Astrocyte (in vitro differentiated cells and primary cell): Measurements from ENCODE around the gene FBXW8. TPM values are rescaled to one million over a fixed set of nuclear protein-coding genes. Genes with fewer than 3 reads are reported as not detected.

ENCODE experiments used
- DNase-seq: peaks from one replicate; pipeline ENCODE4 v3.0.0-alpha.2; 2010; ENCODE audit warnings: low read depth
- FAIRE-seq: peaks from 2 replicates; lab custom pipeline; 2011; peaks lifted over from hg19 to GRCh38; lab: Jason Lieb, UNC
- H2AFZ ChIP-seq: 2 replicates; pipeline ENCODE4 v1.6.0; 2012; ENCODE audit warnings: low read depth, low read length, inconsistent platforms
- H3K27ac ChIP-seq: 2 replicates; pipeline ENCODE4 v1.5.1; 2011; ENCODE audit warnings: low read depth, low read length, inconsistent platforms
- H3K27me3 ChIP-seq: 2 replicates; pipeline ENCODE4 v1.6.0; 2011; ENCODE audit warnings: low read length, inconsistent platforms; ENCODE audit not compliant: insufficient read depth
- H3K36me3 ChIP-seq: 2 replicates; pipeline ENCODE4 v1.5.1; 2011; ENCODE audit warnings: low read length, inconsistent platforms; ENCODE audit not compliant: insufficient read depth
- H3K4me1 ChIP-seq: 2 replicates; pipeline ENCODE4 v1.5.1; 2011; ENCODE audit warnings: low read length, inconsistent platforms; ENCODE audit not compliant: insufficient read depth
- H3K4me2 ChIP-seq: 2 replicates; pipeline ENCODE4 v1.6.0; 2012; ENCODE audit warnings: low read length, inconsistent platforms
- H3K4me3 ChIP-seq: 2 replicates; pipeline ENCODE4 v1.5.1; 2011; ENCODE audit warnings: low read depth, mild to moderate bottlenecking, low read length, inconsistent platforms; ENCODE audit not compliant: insufficient read depth
- H3K79me2 ChIP-seq: 2 replicates; pipeline ENCODE4 v1.6.0; 2012; ENCODE audit warnings: mild to moderate bottlenecking, low read length, inconsistent platforms; ENCODE audit not compliant: insufficient read depth
- H3K9ac ChIP-seq: 2 replicates; pipeline ENCODE4 v1.6.0; 2012; ENCODE audit warnings: mild to moderate bottlenecking, low read length, inconsistent platforms
- H3K9me3 ChIP-seq: 2 replicates; pipeline ENCODE4 v1.5.1; 2012; ENCODE audit warnings: low read depth, mild to moderate bottlenecking, low read length, inconsistent platforms; ENCODE audit not compliant: insufficient read depth
- H4K20me1 ChIP-seq: 2 replicates; pipeline ENCODE4 v1.6.0; 2012; ENCODE audit warnings: low read length, inconsistent platforms; ENCODE audit not compliant: insufficient read depth
- H3K27ac Mint-ChIP-seq: one replicate; pipeline ENCODE4 v1.8.0; 2021; ENCODE audit warnings: mild to moderate bottlenecking, mixed read lengths; ENCODE audit not compliant: unreplicated experiment
- H3K27me3 Mint-ChIP-seq: one replicate; pipeline ENCODE4 v1.8.0; 2021; ENCODE audit warnings: low read depth, mixed read lengths; ENCODE audit not compliant: unreplicated experiment
- H3K36me3 Mint-ChIP-seq: one replicate; pipeline ENCODE4 v1.8.0; 2021; ENCODE audit warnings: low read depth, mixed read lengths; ENCODE audit not compliant: unreplicated experiment
- H3K4me1 Mint-ChIP-seq: one replicate; pipeline ENCODE4 v1.8.0; 2021; ENCODE audit warnings: low read depth, mixed read lengths; ENCODE audit not compliant: unreplicated experiment
- H3K4me3 Mint-ChIP-seq: one replicate; pipeline ENCODE4 v1.8.0; 2021; ENCODE audit warnings: mild to moderate bottlenecking, moderate library complexity, mixed read lengths; ENCODE audit not compliant: unreplicated experiment
- H3K9me3 Mint-ChIP-seq: one replicate; pipeline ENCODE4 v1.8.0; 2021; ENCODE audit warnings: mild to moderate bottlenecking, mixed read lengths; ENCODE audit not compliant: unreplicated experiment
- CTCF ChIP-seq: IDR thresholded peaks from 2 replicates; pipeline ENCODE4 v1.5.1; 2011; ENCODE audit warnings: low read depth, mild to moderate bottlenecking, inconsistent platforms, low read length, moderate library complexity; ENCODE audit not compliant: insufficient read depth
- EZH2 ChIP-seq: IDR thresholded peaks from 2 replicates; pipeline ENCODE4 v1.6.1; 2012; ENCODE audit warnings: mild to moderate bottlenecking, low read length, inconsistent platforms; ENCODE audit not compliant: insufficient read depth
- total RNA-seq: library from RNA; stranded (reverse); gene quantifications from 2 replicates; pipeline ENCODE4 v1.2.1, GENCODE V29; 2021

FBXW8 gene
- total RNA-seq, 1 donor from 2014 or later: 26.4 TPM

GRCh38 chr12:117072736-117073490, 162.2 kb downstream of the FBXW8 start:
- H3K9ac ChIP-seq: no peak overlapping the region
- no peak overlapping the region for H2AFZ ChIP-seq
- H3K27ac ChIP-seq: no peak overlapping the region
- H3K4me1 ChIP-seq: no peaks in the 10 kb centered on the region
- H3K27me3 ChIP-seq: peaks cover 2% of the 10 kb centered on the region
- no peaks in the 10 kb centered on the region for H3K27me3 Mint-ChIP-seq
- no peaks in the 10 kb centered on the region for H4K20me1 ChIP-seq
- H3K4me2 ChIP-seq: no peak overlapping the region
- DNase-seq (no peak), FAIRE-seq (no peak)
- no peaks in the 10 kb centered on the region for H3K36me3 ChIP-seq
- H3K4me3 Mint-ChIP-seq: no peak overlapping the region
- H3K79me2 ChIP-seq: no peaks in the 10 kb centered on the region
- no peak overlapping the region for H3K4me3 ChIP-seq
- H3K9me3 ChIP-seq: no peaks in the 10 kb centered on the region
- peaks cover 4% of the 10 kb centered on the region for H3K4me1 Mint-ChIP-seq
- no peaks in the 10 kb centered on the region for H3K9me3 Mint-ChIP-seq
- H3K36me3 Mint-ChIP-seq: no peaks in the 10 kb centered on the region
- no peak overlapping the region for H3K27ac Mint-ChIP-seq
- no peak for TF ChIP-seq CTCF
- no peak for TF ChIP-seq EZH2

GRCh38 chr12:117073611-117074010, 162.9 kb downstream of the FBXW8 start:
- no peak overlapping the region for H3K4me3 ChIP-seq
- peaks cover 4% of the 10 kb centered on the region for H3K4me1 Mint-ChIP-seq
- no peak overlapping the region for H2AFZ ChIP-seq
- no peak overlapping the region for H3K27ac Mint-ChIP-seq
- TF ChIP-seq EZH2: no peak
- no peak for TF ChIP-seq CTCF
- H3K36me3 Mint-ChIP-seq: no peaks in the 10 kb centered on the region
- H3K36me3 ChIP-seq: no peaks in the 10 kb centered on the region
- no peak overlapping the region for H3K4me2 ChIP-seq
- H3K27me3 Mint-ChIP-seq: no peaks in the 10 kb centered on the region
- H3K27ac ChIP-seq: no peak overlapping the region
- DNase-seq (no peak), FAIRE-seq (no peak)
- H3K27me3 ChIP-seq: peaks cover 2% of the 10 kb centered on the region
- no peaks in the 10 kb centered on the region for H3K4me1 ChIP-seq
- H3K9me3 Mint-ChIP-seq: no peaks in the 10 kb centered on the region
- no peaks in the 10 kb centered on the region for H3K79me2 ChIP-seq
- H3K9ac ChIP-seq: no peak overlapping the region
- no peaks in the 10 kb centered on the region for H4K20me1 ChIP-seq
- no peak overlapping the region for H3K4me3 Mint-ChIP-seq
- H3K9me3 ChIP-seq: no peaks in the 10 kb centered on the region
